ENCODE data around the gene ARTN. TPM values are rescaled to one million over a fixed set of nuclear protein-coding genes. Genes with fewer than 3 reads are reported as not detected.

The ARTN gene
- total RNA-seq, 1 experiment from 2014 or later: 10.6 TPM

- H3K4me1 Mint-ChIP-seq: peaks cover 6 to 7% of the 10 kb centered on the region in 2 experiments
- no peak overlapping the region for H2AK5ac ChIP-seq (ENCODE audit: insufficient read length, low read length)
- no peaks in the 10 kb centered on the region for H3K79me1 ChIP-seq (ENCODE audit: insufficient read depth, low read depth, low read length, poor library complexity, severe bottlenecking)
- DNase-seq: no peak
- peaks cover 8% of the 10 kb centered on the region for H3K23me2 ChIP-seq (ENCODE audit: insufficient read length, low read depth, low read length, poor library complexity, severe bottlenecking)
- no peak overlapping the region for H4K91ac ChIP-seq (ENCODE audit: insufficient read length, low read depth, low read length)
- no peak overlapping the region for H2BK15ac ChIP-seq (ENCODE audit: low read depth, low read length)
- H3K4me2 ChIP-seq (ENCODE audit: insufficient read depth, insufficient read length, low read length): no peak overlapping the region
- no peak overlapping the region for H3K9ac ChIP-seq (ENCODE audit: extremely low read depth, insufficient read length, low read length)
- H4K5ac ChIP-seq (ENCODE audit: insufficient read length, low read depth, low read length): no peak overlapping the region
- no peak for TF ChIP-seq CTCF (conservative IDR thresholded peaks at IDR 0.05)
- no peak overlapping the region for H4K8ac ChIP-seq (replicated peaks; ENCODE audit: insufficient read length, low read depth, low read length)
- no peak overlapping the region for H3K27ac ChIP-seq (ENCODE audit: insufficient read length, low read depth, low read length)
- no peak overlapping the region for H2BK5ac ChIP-seq (ENCODE audit: insufficient read length, low read length)
- no peak overlapping the region for H3K56ac ChIP-seq (ENCODE audit: insufficient read length, low read depth, low read length)
- no peak overlapping the region for H2BK12ac ChIP-seq (ENCODE audit: insufficient read length, low read depth, low read length)
- H2BK20ac ChIP-seq (ENCODE audit: low read depth, low read length, poor library complexity, severe bottlenecking): no peak overlapping the region
- H3K4me1 ChIP-seq (ENCODE audit: insufficient read depth, low read length): no peaks in the 10 kb centered on the region
- no CpG with 5 or more reads among the region's 6 CpGs for WGBS (ENCODE audit: extremely low coverage, insufficient read length, low lambda C conversion rate)
- no peaks in the 10 kb centered on the region for H4K20me1 ChIP-seq (ENCODE audit: control insufficient read depth, insufficient read depth, insufficient read length)
- no peak overlapping the region for H2AFZ ChIP-seq (ENCODE audit: low read length)
- H3K4me3 Mint-ChIP-seq: no peak overlapping the region
- no peak overlapping the region for H3K14ac ChIP-seq (ENCODE audit: insufficient read depth, low read length)
- no peaks in the 10 kb centered on the region for H3K9me3 Mint-ChIP-seq
- H3K9me3 ChIP-seq (ENCODE audit: control insufficient read depth, low read depth, low read length): no peaks in the 10 kb centered on the region
- no peaks in the 10 kb centered on the region for H3K27me3 ChIP-seq (ENCODE audit: insufficient read depth, low read length)
- H3K18ac ChIP-seq (ENCODE audit: insufficient read length, low read depth, low read length): no peak overlapping the region
- H3K23ac ChIP-seq (ENCODE audit: insufficient read length, low read depth, low read length): no peak overlapping the region
- no peak overlapping the region for H3K4ac ChIP-seq (ENCODE audit: low read depth, low read length)
- H3K36me3 Mint-ChIP-seq (ENCODE audit: insufficient read depth in 1 of 3, low read depth in 3 of 3): peaks cover 15 to 49% (median 40%) of the 10 kb centered on the region in 3 experiments; a peak in 6 of 7 replicates
- H3K27me3 Mint-ChIP-seq (ENCODE audit: low read depth): peaks cover 3% of the 10 kb centered on the region
- H2BK120ac ChIP-seq (ENCODE audit: low read depth, low read length, poor library complexity, severe bottlenecking): no peak overlapping the region
- no peaks in the 10 kb centered on the region; the same call in 1 of the 2 replicates for H3K79me2 ChIP-seq (ENCODE audit: insufficient read depth, low read length)
- H3K27ac Mint-ChIP-seq: no peak overlapping the region
- no peak overlapping the region for H3T11ph ChIP-seq (ENCODE audit: low read length)
Measured at GRCh38 chr1:43986712-43987111, 53.1 kb downstream of the ARTN start.

Other genes with a start within 250 kb of the ARTN start
- 6.2 and 8.3 TPM in 2 replicates for gene ST3GAL3, start 226.3 kb upstream of the ARTN start, total RNA-seq (2021)
- gene IPO13, start 13.1 kb downstream of the ARTN start, total RNA-seq (2021): 22.0 and 24.5 TPM in 2 replicates
- gene DPH2, start 36.2 kb downstream of the ARTN start, total RNA-seq (2021): 74.4 and 79.6 TPM in 2 replicates
- 127 and 131 TPM in 2 replicates for gene ATP6V0B, start 41.2 kb downstream of the ARTN start, total RNA-seq (2021)
- 70.9 and 74.0 TPM in 2 replicates for gene B4GALT2, start 45.4 kb downstream of the ARTN start, total RNA-seq (2021)
- 11.8 and 12.4 TPM in 2 replicates for gene CCDC24, start 57.8 kb downstream of the ARTN start, total RNA-seq (2021)
- gene SLC6A9, start 97.7 kb downstream of the ARTN start, total RNA-seq (2021): 29.5 and 30.1 TPM in 2 replicates
- gene KLF17, start 185.0 kb downstream of the ARTN start, total RNA-seq (2021): 0.09 TPM in 2 replicates
- 0.07 and 0.18 TPM in 2 replicates for gene KLF18, start 207.8 kb downstream of the ARTN start, total RNA-seq (2021)